Astrocyte of the spinal cord (primary cell): ENCODE measurements around the gene FIG4.

Experiments used
- DNase-seq: peaks from one replicate; pipeline ENCODE4 v3.0.0; 2011; ENCODE audit warnings: low read depth, low spot score
- H3K4me3 ChIP-seq: 2 replicates; pipeline ENCODE4 v1.5.1; 2011; ENCODE audit warnings: low read depth, mild to moderate bottlenecking, low read length, moderate library complexity
- CTCF ChIP-seq: IDR thresholded peaks from 2 replicates; pipeline ENCODE4 v1.5.1; 2012; ENCODE audit warnings: low read depth, mild to moderate bottlenecking, low read length, inconsistent platforms
- in situ Hi-C: cut with HindIII; loops from 2 replicates; pipeline ENCODE4 v1.10.0; 2017; ENCODE audit warnings: low sequenced_read_pairs

FIG4 gene

DNA sequence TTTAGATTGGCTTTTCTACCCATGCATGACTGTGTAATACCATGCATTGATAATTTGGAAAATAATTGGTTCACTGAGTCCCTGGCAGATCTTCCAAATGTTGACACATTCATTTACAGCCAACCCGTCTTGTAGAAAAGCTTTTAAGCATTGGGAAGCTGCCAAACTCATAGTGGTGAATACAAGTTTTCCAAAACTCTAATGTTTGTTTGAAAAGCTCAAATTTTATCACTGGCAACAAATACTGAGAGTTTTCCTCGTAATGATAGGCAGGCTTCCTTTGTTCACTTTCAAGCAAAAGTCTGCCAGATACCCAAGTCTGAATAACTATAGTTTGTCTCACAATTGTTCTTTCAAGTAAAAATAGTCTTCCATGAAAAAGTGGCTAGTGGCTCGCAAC, 143.0 kb downstream of the FIG4 start:
- in situ Hi-C loops: no loop called here
- no peak for TF ChIP-seq CTCF
- no peak overlapping the region for H3K4me3 ChIP-seq
- DNase-seq: no peak

DNA sequence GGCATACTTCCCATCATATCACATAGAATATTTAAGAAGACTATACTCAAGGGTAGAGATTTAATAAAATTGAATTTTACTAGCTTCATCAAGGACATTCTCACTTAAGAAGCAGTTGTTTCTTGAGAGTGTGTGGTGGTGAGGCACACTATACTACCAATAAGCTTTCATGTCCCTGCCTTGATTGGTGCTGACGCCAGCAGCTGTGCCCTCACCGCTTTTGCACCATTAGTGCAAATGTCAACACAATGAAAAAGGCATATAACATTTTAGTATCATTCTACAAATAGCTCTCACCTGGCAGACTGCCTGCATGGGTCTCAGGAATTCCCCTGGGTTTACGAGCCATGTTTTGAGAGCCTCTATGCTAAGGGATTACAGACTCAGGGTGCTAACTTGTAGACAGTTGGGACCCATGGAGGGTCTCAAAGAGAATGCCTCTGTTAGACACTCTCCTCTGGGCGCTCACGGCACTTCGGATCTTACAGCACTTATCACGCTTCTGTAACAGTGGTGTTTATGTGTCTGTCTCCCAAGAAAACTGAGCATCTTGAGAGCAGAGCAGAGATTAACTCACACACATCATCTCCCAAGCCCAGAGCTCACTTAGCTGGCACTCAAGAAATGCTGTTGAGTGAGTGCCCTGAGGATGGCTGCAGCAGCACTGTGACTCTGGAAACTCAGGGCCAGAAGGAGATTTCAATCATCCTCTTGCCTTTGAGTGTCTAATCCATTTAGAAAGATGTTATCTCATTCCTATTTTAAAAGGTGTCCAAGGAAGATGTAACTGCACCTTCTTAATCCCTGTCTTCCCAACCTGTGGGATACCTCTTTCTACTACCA, 143.7 kb downstream of the FIG4 start:
- H3K4me3 ChIP-seq: no peak overlapping the region
- no peak for DNase-seq
- in situ Hi-C loops: no loop called here
- TF ChIP-seq CTCF: no peak

GRCh38 chr6:109840034-109840433, 148.9 kb downstream of the FIG4 start:
- in situ Hi-C loops: no loop called here

GRCh38 chr6:109840796-109841195, 149.7 kb downstream of the FIG4 start:
- no peak overlapping the region for H3K4me3 ChIP-seq
- in situ Hi-C loops: no loop called here
- no peak for TF ChIP-seq CTCF
- DNase-seq: no peak

More at GRCh38 chr6:109840034-109840433, 148.9 kb downstream of the FIG4 start:
- H3K4me3 ChIP-seq: no peak overlapping the region
- TF ChIP-seq CTCF: no peak
- DNase-seq: no peak

GRCh38 chr6:109841869-109842268, 150.8 kb downstream of the FIG4 start:
- H3K4me3 ChIP-seq: no peak overlapping the region
- no peak for TF ChIP-seq CTCF
- in situ Hi-C loops: no loop called here
- DNase-seq: no peak

GRCh38 chr6:109852713-109853112, 161.6 kb downstream of the FIG4 start:
- TF ChIP-seq CTCF: no peak
- in situ Hi-C loops: no loop called here
- H3K4me3 ChIP-seq: no peak overlapping the region
- DNase-seq: no peak
